GM12878 (cell line): Measurements from ENCODE around the gene WDFY4. TPM values are rescaled to one million over a fixed set of nuclear protein-coding genes. Genes with fewer than 3 reads are reported as not detected.

Experiments
- ATAC-seq: fragments of 200-7000 bp; cut with Tn5 transposase; 3 replicates; pipeline ENCODE4 v1.9.1; 2020; ENCODE audit warnings: mild to moderate bottlenecking, moderate library complexity
- BruUV-seq: library from RNA; stranded (reverse); fragments of 400-500 nt; replicated peaks from 2 replicates; lab custom pipeline; 2021; lab: Mats Ljungman, UMichigan
- CTCF ChIA-PET: fragments of 300-600 bp; sonication (Branson Sonifier 250); formaldehyde crosslinking; extraction: SDS; loops from one replicate; lab custom pipeline; 2021; ENCODE audit warnings: inconsistent platforms; lab: Yijun Ruan, JAX
- POLR2A ChIA-PET: fragments of 350-600 bp; formaldehyde crosslinking; extraction: SDS; loops from one replicate; lab custom pipeline; 2021; ENCODE audit warnings: inconsistent platforms; lab: Charles Lee
- RAD21 ChIA-PET: fragments of 300-600 bp; sonication (Branson Sonifier 250); formaldehyde crosslinking; loops from one replicate; lab custom pipeline; 2023; ENCODE audit warnings: antibody characterized with exemption; ENCODE audit not compliant: unreplicated experiment; lab: Charles Lee
- SMC1A ChIA-PET: fragments of 300-600 bp; sonication (Branson Sonifier 250); formaldehyde crosslinking; loops from one replicate; lab custom pipeline; 2023; ENCODE audit not compliant: unreplicated experiment, uncharacterized antibody; lab: Charles Lee
- DNase-seq: peaks from one replicate; pipeline ENCODE4 v3.0.0-alpha.2; 2011; ENCODE audit warnings: low read depth, low spot score
- FAIRE-seq: peaks from 3 replicates; lab custom pipeline; 2011; peaks lifted over from hg19 to GRCh38; lab: Jason Lieb, UNC
- H2AFZ ChIP-seq: 2 replicates; pipeline ENCODE4 v1.6.0; 2011; ENCODE audit warnings: low read depth, low read length, control low read depth; ENCODE audit not compliant: control insufficient read depth
- H3K27ac ChIP-seq: 2 replicates; pipeline ENCODE4 v1.5.1; 2011; ENCODE audit warnings: control low read depth; ENCODE audit not compliant: control insufficient read depth, insufficient read depth
- H3K27me3 ChIP-seq, 2 experiments: replicated peaks in 1 of 2; 2 replicates each; pipeline versions ENCODE4 v1.6.0 to v1.6.1; 2011; ENCODE audit warnings: low read length in 1 of 2; ENCODE audit not compliant: control insufficient read depth in 2 of 2, insufficient read depth in 2 of 2
- H3K36me3 ChIP-seq, 2 experiments: 2 replicates each; pipeline ENCODE4 v1.5.1; 2011; ENCODE audit warnings: low read length in 1 of 2; ENCODE audit not compliant: control insufficient read depth in 2 of 2, insufficient read depth in 2 of 2
- H3K4me1 ChIP-seq: 2 replicates; pipeline ENCODE4 v1.6.1; 2011; ENCODE audit warnings: mild to moderate bottlenecking, low read length, moderate library complexity, mixed read lengths; ENCODE audit not compliant: control insufficient read depth, insufficient read depth
- H3K4me2 ChIP-seq: 2 replicates; pipeline ENCODE4 v1.6.0; 2011; ENCODE audit warnings: control low read depth; ENCODE audit not compliant: control insufficient read depth, insufficient read depth
- H3K4me3 ChIP-seq: fragments of 200-600 bp; sonication (generic); 2 replicates; pipeline ENCODE4 v1.5.1; 2016
- H3K79me2 ChIP-seq: 2 replicates; pipeline ENCODE4 v1.6.0; 2011; ENCODE audit warnings: low read length; ENCODE audit not compliant: control insufficient read depth, insufficient read depth
- H3K9ac ChIP-seq: 2 replicates; pipeline ENCODE4 v1.8.0; 2011; ENCODE audit warnings: low read length, control low read depth, mixed read lengths; ENCODE audit not compliant: control insufficient read depth, insufficient read depth
- H3K9me3 ChIP-seq: replicated peaks from 3 replicates; pipeline ENCODE4 v1.5.1; 2011; ENCODE audit warnings: mild to moderate bottlenecking, low read length; ENCODE audit not compliant: control insufficient read depth, insufficient read depth
- H4K20me1 ChIP-seq: 2 replicates; pipeline ENCODE4 v1.6.0; 2011; ENCODE audit not compliant: control insufficient read depth, insufficient read depth
- CHD1 ChIP-seq: IDR thresholded peaks from 2 replicates; pipeline ENCODE4 v1.6.1; 2012; ENCODE audit warnings: low read depth, low read length, improper control_type of control experiment
- CUX1 ChIP-seq: IDR thresholded peaks from 2 replicates; pipeline ENCODE4 v1.6.1; 2012; ENCODE audit warnings: improper control_type of control experiment, low read depth, low read length; ENCODE audit not compliant: insufficient replicate concordance
- DPF2 ChIP-seq: fragments of 450-650 bp; IDR thresholded peaks from 2 replicates; pipeline ENCODE4 v1.6.1; 2017; ENCODE audit warnings: mild to moderate bottlenecking
- FOXM1 ChIP-seq: IDR thresholded peaks from 2 replicates; pipeline ENCODE4 v1.6.1; 2012; ENCODE audit warnings: low read depth, mild to moderate bottlenecking, inconsistent platforms, low read length, moderate library complexity
- JUND ChIP-seq: IDR thresholded peaks from 2 replicates; pipeline ENCODE4 v1.6.1; 2012; ENCODE audit warnings: low read depth, mild to moderate bottlenecking, low read length, improper control_type of control experiment, moderate library complexity
- MYC ChIP-seq: IDR thresholded peaks from 2 replicates; pipeline ENCODE4 v1.6.1; 2011; ENCODE audit warnings: mild to moderate bottlenecking, low read length, moderate library complexity, inconsistent platforms; ENCODE audit not compliant: insufficient read depth, insufficient replicate concordance, insufficient read length, severe bottlenecking
- NR2C1 ChIP-seq: fragments of 450-650 bp; IDR thresholded peaks from 2 replicates; pipeline ENCODE4 v1.6.1; 2017; ENCODE audit warnings: antibody characterized with exemption, mild to moderate bottlenecking, moderate library complexity
- PAX5 ChIP-seq: IDR thresholded peaks from 2 replicates; pipeline ENCODE4 v1.6.1; 2011; ENCODE audit warnings: low read depth, low read length, borderline replicate concordance
- RFX5 ChIP-seq: IDR thresholded peaks from 2 replicates; pipeline ENCODE4 v1.6.1; 2011; ENCODE audit warnings: low read depth, low read length, improper control_type of control experiment
- TARDBP ChIP-seq: IDR thresholded peaks from 2 replicates; pipeline ENCODE4 v1.6.1; 2016; ENCODE audit warnings: borderline replicate concordance
- WGBS: methylation state at CpG from one replicate; pipeline ENCODE4 v1.1.6; 2016; ENCODE audit warnings: low lambda C conversion rate; ENCODE audit not compliant: insufficient replicate concordance, insufficient coverage; ENCODE audit errors: missing lambda C conversion rate; 5-methylcytosine and 5-hydroxymethylcytosine counted together
- in situ Hi-C: fragments of 300-500 bp; cut with MboI; formaldehyde crosslinking; loops from 9 replicates; pipeline ENCODE4 v1.14.3; 2018; ENCODE audit warnings: mixed read lengths
- intact Hi-C: fragments of 100-400 bp; cut with micrococcal nuclease; formaldehyde crosslinking; loops from one replicate; pipeline ENCODE4 v1.14.2; 2022; ENCODE audit not compliant: unreplicated experiment
- polyA plus RNA-seq, 11 experiments: library from polyadenylated mRNA; depleted of rRNA in 4 of 11; unstranded in 6 of 11; stranded (reverse) in 5 of 11; fragments of >200 nt; fragmentation: Nextera tagmentation in 4 of 11; fragmentation: Illumina TruSeq in 1 of 11; extraction: Ambion mirVana in 4 of 11; extraction: Trizol in 1 of 11; gene quantifications; 1 replicate in 1 of 11; 2 replicates in 10 of 11; pipeline versions ENCODE4 v1.2.1 to v1.2.3, GENCODE V29; 2011 to 2016; ENCODE audit warnings: inconsistent platforms in 2 of 11, missing spikeins in 2 of 11, low read depth in 1 of 11
- total RNA-seq, 4 experiments: library from RNA; depleted of rRNA in 3 of 4; stranded (reverse); fragments of >200 nt in 3 of 4; fragmentation: Illumina TruSeq in 1 of 4; extraction: Trizol in 1 of 4; gene quantifications; 2 replicates each; pipeline versions ENCODE4 v1.2.1 to v1.2.3, GENCODE V29; 2013 to 2021
- TF ChIP-seq, protein P1 (sequence below): fragments of 450-650 bp; IDR thresholded peaks from 2 replicates; pipeline ENCODE4 v1.6.1; 2014; ENCODE audit warnings: mild to moderate bottlenecking
- TF ChIP-seq, protein P2 (sequence below): IDR thresholded peaks from 2 replicates; pipeline ENCODE4 v1.6.1; 2012; ENCODE audit warnings: low read length, inconsistent platforms
- TF ChIP-seq, protein P3 (sequence below): fragments of 450-650 bp; formaldehyde crosslinking; IDR thresholded peaks from 2 replicates; pipeline ENCODE4 v1.4.0; 2020; ENCODE audit warnings: mild to moderate bottlenecking, moderate library complexity

Gene WDFY4
- total and polyA plus RNA-seq, 10 of the 15 experiments (the other 5 are each of a cell fraction or from before 2014, with no cell fraction given) = 13.5 to 132 (median 47.3) TPM

DNA sequence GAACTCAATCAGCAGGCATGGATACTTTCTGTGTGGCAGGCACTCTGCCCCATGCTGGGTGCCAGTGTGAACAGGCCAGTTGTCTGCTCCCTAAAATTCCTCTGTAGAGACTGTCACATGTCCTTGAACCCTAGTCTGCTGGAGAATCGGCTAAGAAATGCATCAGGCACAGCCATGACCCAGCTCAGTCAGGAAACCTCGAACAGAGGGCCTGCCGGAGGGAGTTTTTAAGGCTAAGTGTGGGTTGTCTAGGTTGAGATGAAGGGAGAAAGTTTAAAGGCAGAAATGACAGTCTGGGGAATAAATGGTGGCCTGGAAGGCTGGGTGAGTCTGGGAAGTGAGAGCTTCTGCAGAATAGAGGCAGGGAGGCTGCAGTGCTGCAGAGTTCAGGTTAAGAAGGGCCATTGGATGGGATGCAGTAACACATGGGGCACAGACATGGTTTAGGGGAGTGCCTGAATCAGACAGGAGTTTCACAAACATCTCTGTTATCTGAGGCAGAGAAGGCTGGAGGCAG is 45.3 kb downstream of the WDFY4 start:
- ChIA-PET CTCF (interaction anchor here (0.9 to 1.0 kb wide), 2 partner anchors 72 to 73 kb away, joined by 3 read pairs; no protein-coding TSS in a partner anchor), RAD21 (no interaction called here), POLR2A (no interaction called here), SMC1A (no interaction called here)
- no TSS peak for BruUV-seq
- no peak overlapping the region for H3K9ac ChIP-seq
- no peaks in the 10 kb centered on the region for H3K79me2 ChIP-seq
- H2AFZ ChIP-seq = no peak overlapping the region
- H3K36me3 ChIP-seq = peaks cover 32 to 56% of the 10 kb centered on the region in 2 experiments
- FAIRE-seq (peak; percentile 52), ATAC-seq (no peak), DNase-seq (no peak)
- no peak overlapping the region for H3K27ac ChIP-seq
- H4K20me1 ChIP-seq = no peaks in the 10 kb centered on the region
- no peaks in the 10 kb centered on the region for H3K9me3 ChIP-seq
- H3K4me2 ChIP-seq = no peak overlapping the region
- no peak overlapping the region for H3K4me3 ChIP-seq
- intact Hi-C loops (no loop called here), in situ Hi-C loops (loop anchor here (25.0 kb wide), 1 partner anchor 782 kb away; no protein-coding TSS in a partner anchor)
- WGBS = 75% methylated on average over 3 of the region's 3 CpGs
- H3K27me3 ChIP-seq = no peaks in the 10 kb centered on the region
- H3K4me1 ChIP-seq = no peaks in the 10 kb centered on the region
- TF ChIP-seq MYC (no peak), DPF2 (no peak), PAX5 (no peak), RFX5 (no peak), NR2C1 (no peak), JUND (no peak), TARDBP (no peak), FOXM1 (no peak), CUX1 (no peak), CHD1 (no peak)
- TF ChIP-seq, protein P1, sequence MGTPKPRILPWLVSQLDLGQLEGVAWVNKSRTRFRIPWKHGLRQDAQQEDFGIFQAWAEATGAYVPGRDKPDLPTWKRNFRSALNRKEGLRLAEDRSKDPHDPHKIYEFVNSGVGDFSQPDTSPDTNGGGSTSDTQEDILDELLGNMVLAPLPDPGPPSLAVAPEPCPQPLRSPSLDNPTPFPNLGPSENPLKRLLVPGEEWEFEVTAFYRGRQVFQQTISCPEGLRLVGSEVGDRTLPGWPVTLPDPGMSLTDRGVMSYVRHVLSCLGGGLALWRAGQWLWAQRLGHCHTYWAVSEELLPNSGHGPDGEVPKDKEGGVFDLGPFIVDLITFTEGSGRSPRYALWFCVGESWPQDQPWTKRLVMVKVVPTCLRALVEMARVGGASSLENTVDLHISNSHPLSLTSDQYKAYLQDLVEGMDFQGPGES = no peak
- TF ChIP-seq, protein P2, sequence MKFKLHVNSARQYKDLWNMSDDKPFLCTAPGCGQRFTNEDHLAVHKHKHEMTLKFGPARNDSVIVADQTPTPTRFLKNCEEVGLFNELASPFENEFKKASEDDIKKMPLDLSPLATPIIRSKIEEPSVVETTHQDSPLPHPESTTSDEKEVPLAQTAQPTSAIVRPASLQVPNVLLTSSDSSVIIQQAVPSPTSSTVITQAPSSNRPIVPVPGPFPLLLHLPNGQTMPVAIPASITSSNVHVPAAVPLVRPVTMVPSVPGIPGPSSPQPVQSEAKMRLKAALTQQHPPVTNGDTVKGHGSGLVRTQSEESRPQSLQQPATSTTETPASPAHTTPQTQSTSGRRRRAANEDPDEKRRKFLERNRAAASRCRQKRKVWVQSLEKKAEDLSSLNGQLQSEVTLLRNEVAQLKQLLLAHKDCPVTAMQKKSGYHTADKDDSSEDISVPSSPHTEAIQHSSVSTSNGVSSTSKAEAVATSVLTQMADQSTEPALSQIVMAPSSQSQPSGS = no peak
- TF ChIP-seq, protein P3, sequence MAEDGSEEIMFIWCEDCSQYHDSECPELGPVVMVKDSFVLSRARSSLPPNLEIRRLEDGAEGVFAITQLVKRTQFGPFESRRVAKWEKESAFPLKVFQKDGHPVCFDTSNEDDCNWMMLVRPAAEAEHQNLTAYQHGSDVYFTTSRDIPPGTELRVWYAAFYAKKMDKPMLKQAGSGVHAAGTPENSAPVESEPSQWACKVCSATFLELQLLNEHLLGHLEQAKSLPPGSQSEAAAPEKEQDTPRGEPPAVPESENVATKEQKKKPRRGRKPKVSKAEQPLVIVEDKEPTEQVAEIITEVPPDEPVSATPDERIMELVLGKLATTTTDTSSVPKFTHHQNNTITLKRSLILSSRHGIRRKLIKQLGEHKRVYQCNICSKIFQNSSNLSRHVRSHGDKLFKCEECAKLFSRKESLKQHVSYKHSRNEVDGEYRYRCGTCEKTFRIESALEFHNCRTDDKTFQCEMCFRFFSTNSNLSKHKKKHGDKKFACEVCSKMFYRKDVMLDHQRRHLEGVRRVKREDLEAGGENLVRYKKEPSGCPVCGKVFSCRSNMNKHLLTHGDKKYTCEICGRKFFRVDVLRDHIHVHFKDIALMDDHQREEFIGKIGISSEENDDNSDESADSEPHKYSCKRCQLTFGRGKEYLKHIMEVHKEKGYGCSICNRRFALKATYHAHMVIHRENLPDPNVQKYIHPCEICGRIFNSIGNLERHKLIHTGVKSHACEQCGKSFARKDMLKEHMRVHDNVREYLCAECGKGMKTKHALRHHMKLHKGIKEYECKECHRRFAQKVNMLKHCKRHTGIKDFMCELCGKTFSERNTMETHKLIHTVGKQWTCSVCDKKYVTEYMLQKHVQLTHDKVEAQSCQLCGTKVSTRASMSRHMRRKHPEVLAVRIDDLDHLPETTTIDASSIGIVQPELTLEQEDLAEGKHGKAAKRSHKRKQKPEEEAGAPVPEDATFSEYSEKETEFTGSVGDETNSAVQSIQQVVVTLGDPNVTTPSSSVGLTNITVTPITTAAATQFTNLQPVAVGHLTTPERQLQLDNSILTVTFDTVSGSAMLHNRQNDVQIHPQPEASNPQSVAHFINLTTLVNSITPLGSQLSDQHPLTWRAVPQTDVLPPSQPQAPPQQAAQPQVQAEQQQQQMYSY (CRISPR knock-in tag) = no peak
